Pancreas (tissue), 10 donors: Measurements from ENCODE around the gene FARS2. TPM values are rescaled to one million over a fixed set of nuclear protein-coding genes. Genes with fewer than 3 reads are reported as not detected.

ENCODE experiments used
- ATAC-seq, 4 donors: fragments of 200-7000 bp; cut with Tn5 transposase; one replicate each; pipeline versions ENCODE4 v1.8.0 to v1.9.1; 2020; ENCODE audit warnings: mild to moderate bottlenecking in 4 of 4, moderate library complexity in 4 of 4
- DNase-seq, 6 donors: peaks; one replicate each; pipeline ENCODE4 v3.0.0-alpha.2; 2020
- FAIRE-seq: peaks from 2 replicates; lab custom pipeline; 2012; peaks lifted over from hg19 to GRCh38; lab: Jason Lieb, UNC
- H3K27ac ChIP-seq, 4 donors: fragments of 200-600 bp; sonication (generic); 1 replicate in 3 of 4; 2 replicates in 1 of 4; pipeline versions ENCODE4 v1.5.0 to v1.8.0; 2020
- H3K27me3 ChIP-seq, 4 donors: fragments of 200-600 bp; one replicate each; pipeline ENCODE4 v1.8.0; 2021
- H3K36me3 ChIP-seq, 3 donors: fragments of 200-600 bp; sonication (generic) in 1 of 3; one replicate each; pipeline versions ENCODE4 v1.5.0 to v1.8.0; 2020 to 2021
- H3K4me1 ChIP-seq, 3 donors: fragments of 200-600 bp; one replicate each; pipeline ENCODE4 v1.8.0; 2021
- H3K4me3 ChIP-seq, 4 donors: fragments of 200-600 bp; sonication (generic) in 2 of 4; one replicate each; pipeline versions ENCODE4 v1.5.0 to v1.8.0; 2020 to 2021
- H3K9me3 ChIP-seq, 4 donors: fragments of 200-600 bp; one replicate each; pipeline ENCODE4 v1.8.0; 2021
- CTCF ChIP-seq, 4 donors: fragments of 200-600 bp; sonication (generic) in 3 of 4; IDR thresholded peaks; one replicate each; pipeline versions ENCODE4 v1.5.0 to v1.8.0; 2021; ENCODE audit warnings: antibody characterized with exemption in 4 of 4
- whole genome bisulfite sequencing, 2 donors: extraction: QIAGEN DNeasy Blood & Tissue Kit; methylation state at CpG; one replicate each; pipeline ENCODE4 v1.1.7; 2013; 5-methylcytosine and 5-hydroxymethylcytosine counted together
- intact Hi-C, 3 donors: fragments of 100-400 bp; cut with DNase I; formaldehyde crosslinking; loops; one replicate each; pipeline versions ENCODE4 v1.11.1 to v1.14.2; 2022
- polyA plus RNA-seq, 2 donors: library from polyadenylated mRNA; stranded (reverse); fragments of 200-250 nt; gene quantifications; one replicate each; pipeline ENCODE4 v1.2.3, GENCODE V29; 2013
- total RNA-seq, 6 donors: library from RNA; stranded (reverse); fragmentation: NEBNext Ultra II Directional in 4 of 6; extraction: Animal tissue kit (Norgen Biotek cat#: 25700) in 4 of 6; gene quantifications; one replicate each; pipeline versions ENCODE4 v1.2.1 to v1.2.4, GENCODE V29; 2021 to 2023
- donor health status: healthy with polysubstance abuse.
- donor health status: DM: no; HTN: no; CAD: no; lungs with moderate emphysema.
- donor health status: DM: no; HTN: no; CAD: no.
- donor health status: control.
- donor health status: control.
- donor health status: Bipolar disorder and iron deficiency.
- donor health status: DM: yes; HTN: yes; CAD: no.
- donor health status: DM: no; HTN: no; CAD: no.
- donor health status: DM: no; HTN: no; CAD: no.
- donor health status: DM: yes; HTN: yes; CAD: no.

The FARS2 gene
- total and polyA plus RNA-seq, 8 donors = 4.1 to 10.3 (median 7.5) TPM

- Histone ChIP-seq H3K4me3 (no peak overlapping the region), H3K9me3 (no peaks in the 10 kb centered on the region), H3K4me1 (peaks cover 0 to 20% (median 0%) of the 10 kb centered on the region in 3 donors), H3K36me3 (no peaks in the 10 kb centered on the region), H3K27ac (no peak overlapping the region), H3K27me3 (no peaks in the 10 kb centered on the region)
- intact Hi-C loops = no loop called here
- FAIRE-seq (no peak), ATAC-seq (no peak), DNase-seq (no peak)
- 90 to 96% methylated on average over 4 of the region's 4 CpGs for WGBS, 2 donors
- TF ChIP-seq CTCF (IDR thresholded peaks at IDR 0.05) = no peak
These were observed 10.4 kb upstream of the FARS2 start for GRCh38 chr6:5250911-5251310.

- WGBS, 2 donors = 79 to 84% methylated on average over 3 of the region's 3 CpGs
- Histone ChIP-seq H3K27me3 (no peaks in the 10 kb centered on the region), H3K36me3 (no peaks in the 10 kb centered on the region), H3K4me3 (no peak overlapping the region), H3K27ac (no peak overlapping the region), H3K9me3 (no peaks in the 10 kb centered on the region), H3K4me1 (peaks cover 0 to 7% (median 5%) of the 10 kb centered on the region in 3 donors)
- no peak for DNase-seq
- FAIRE-seq = no peak
- no peak for ATAC-seq
- no peak for TF ChIP-seq CTCF (IDR thresholded peaks at IDR 0.05)
- intact Hi-C loops = loop anchor here in 1 of 3 donors (5.0 kb wide), 1 partner anchor 50 kb away; no protein-coding TSS in a partner anchor
These were observed 4.4 kb upstream of the FARS2 start for GRCh38 chr6:5256952-5257351.

- no peak for TF ChIP-seq CTCF (IDR thresholded peaks at IDR 0.05)
- intact Hi-C loops = loop anchor here in 1 of 3 donors (5.0 kb wide), 1 partner anchor 50 kb away; no protein-coding TSS in a partner anchor
- H3K9me3 ChIP-seq = no peaks in the 10 kb centered on the region
- H3K4me3 ChIP-seq = no peak overlapping the region
- DNase-seq (no peak), ATAC-seq (no peak), FAIRE-seq (no peak)
- no peak overlapping the region for H3K27ac ChIP-seq
- H3K36me3 ChIP-seq = no peaks in the 10 kb centered on the region
- peaks cover 0 to 12% (median 6%) of the 10 kb centered on the region in 3 donors for H3K4me1 ChIP-seq
- 96 to 99% methylated on average over 8 of the region's 8 CpGs for WGBS, 2 donors
- no peaks in the 10 kb centered on the region for H3K27me3 ChIP-seq
These were observed 3.9 kb upstream of the FARS2 start for GRCh38 chr6:5257400-5257799.

- no peaks in the 10 kb centered on the region for H3K9me3 ChIP-seq
- ATAC-seq = no peak
- H3K27ac ChIP-seq = no peak overlapping the region
- no peak for DNase-seq
- intact Hi-C loops = loop anchor here in 1 of 3 donors (5.0 kb wide), 1 partner anchor 52 kb away; no protein-coding TSS in a partner anchor
- 68 to 76% methylated on average over 3 of the region's 3 CpGs for WGBS, 2 donors
- no peaks in the 10 kb centered on the region for H3K36me3 ChIP-seq
- peaks cover 0 to 14% (median 13%) of the 10 kb centered on the region in 3 donors for H3K4me1 ChIP-seq
- no peaks in the 10 kb centered on the region for H3K27me3 ChIP-seq
- no peak for TF ChIP-seq CTCF (IDR thresholded peaks at IDR 0.05)
- peak overlapping the region in 2 of 4 donors; percentile 55 to 71 for H3K4me3 ChIP-seq
- no peak for FAIRE-seq
These were observed 1.9 kb upstream of the FARS2 start for GRCh38 chr6:5259428-5259827.

- Histone ChIP-seq H3K27ac (peak overlapping the region; percentile 91 to 96 (median 94)), H3K9me3 (no peaks in the 10 kb centered on the region), H3K4me3 (peak overlapping the region; percentile 43 to 71 (median 60)), H3K36me3 (no peaks in the 10 kb centered on the region), H3K4me1 (peaks cover 0 to 14% (median 13%) of the 10 kb centered on the region in 3 donors), H3K27me3 (no peaks in the 10 kb centered on the region)
- TF ChIP-seq CTCF (IDR thresholded peaks at IDR 0.05) = no peak
- DNase-seq (peak; percentile 66 to 80 (median 70)), ATAC-seq (peak; percentile 70 to 79 (median 74)), FAIRE-seq (no peak)
- 2% methylated on average over 22 of the region's 22 CpGs for WGBS, 2 donors
- intact Hi-C loops = no loop called here
These were observed 1.1 kb upstream of the FARS2 start for GRCh38 chr6:5260111-5260620.
